CD4-positive, alpha-beta T cell (primary cell): ENCODE results near the gene PIR. TPM values are rescaled to one million over a fixed set of nuclear protein-coding genes. Genes with fewer than 3 reads are reported as not detected.
A peak's percentile ranks its signal among the peaks of the same experiment; 100 is the strongest.

ENCODE experiments used
- ATAC-seq: fragments of 200-7000 bp; cut with Tn5 transposase; one replicate; pipeline ENCODE4 v1.10.0; 2022; ENCODE audit warnings: mild to moderate bottlenecking; ENCODE audit not compliant: poor library complexity
- CTCF ChIA-PET: fragments of 350-600 bp; sonication (Branson Sonifier 250); formaldehyde crosslinking; loops from one replicate; lab custom pipeline; 2021; ENCODE audit warnings: antibody characterized with exemption, inconsistent platforms; lab: Charles Lee
- POLR2A ChIA-PET: fragments of 350-600 bp; sonication (Branson Sonifier 250); formaldehyde crosslinking; loops from one replicate; lab custom pipeline; 2021; ENCODE audit warnings: antibody characterized with exemption, inconsistent platforms; lab: Charles Lee
- DNase-seq, 14 experiments: peaks; one replicate each; pipeline ENCODE4 v3.0.0-alpha.2; 2013 to 2020; ENCODE audit warnings: mixed read lengths in 2 of 14
- H3K27ac ChIP-seq, 2 donors: one replicate each; pipeline versions ENCODE4 v1.5.1 to v1.7.0; 2013; ENCODE audit warnings: low read length in 2 of 2, low read depth in 1 of 2, mild to moderate bottlenecking in 1 of 2
- H3K27me3 ChIP-seq, 2 experiments: 1 replicate in 1 of 2; 2 replicates in 1 of 2; pipeline versions ENCODE4 v1.6.1 to v1.7.0; 2013; ENCODE audit warnings: low read length in 2 of 2, control low read depth in 1 of 2, mild to moderate bottlenecking in 1 of 2, moderate library complexity in 1 of 2; ENCODE audit not compliant: insufficient read depth in 2 of 2, control insufficient read depth in 1 of 2
- H3K36me3 ChIP-seq: one replicate; pipeline ENCODE4 v1.6.1; 2013; ENCODE audit warnings: low read length, control low read depth; ENCODE audit not compliant: insufficient read depth
- H3K4me1 ChIP-seq: one replicate; pipeline ENCODE4 v1.6.1; 2013; ENCODE audit warnings: low read length, control low read depth; ENCODE audit not compliant: insufficient read depth
- H3K4me3 ChIP-seq: one replicate; pipeline ENCODE4 v1.5.1; 2013; ENCODE audit warnings: mild to moderate bottlenecking, low read length, moderate library complexity
- H3K9me3 ChIP-seq, 2 experiments: 1 replicate in 1 of 2; 2 replicates in 1 of 2; pipeline versions ENCODE4 v1.6.1 to v1.7.0; 2013; ENCODE audit warnings: low read length in 2 of 2, mild to moderate bottlenecking in 2 of 2, control low read depth in 1 of 2, moderate library complexity in 1 of 2; ENCODE audit not compliant: control insufficient read depth in 1 of 2, insufficient read depth in 1 of 2
- H3K27ac Mint-ChIP-seq: one replicate; pipeline ENCODE4 v1.8.0; 2020; ENCODE audit warnings: mixed read lengths
- H3K27me3 Mint-ChIP-seq: one replicate; pipeline ENCODE4 v1.8.0; 2021; ENCODE audit warnings: mixed read lengths
- H3K36me3 Mint-ChIP-seq: one replicate; pipeline ENCODE4 v1.8.0; 2021; ENCODE audit warnings: low read depth, mixed read lengths
- H3K4me1 Mint-ChIP-seq: one replicate; pipeline ENCODE4 v1.8.0; 2021; ENCODE audit warnings: low read depth, mixed read lengths
- H3K4me3 Mint-ChIP-seq: one replicate; pipeline ENCODE4 v1.8.0; 2020; ENCODE audit warnings: mild to moderate bottlenecking, mixed read lengths
- H3K9me3 Mint-ChIP-seq: one replicate; pipeline ENCODE4 v1.8.0; 2020; ENCODE audit warnings: mixed read lengths
- intact Hi-C, 2 experiments: fragments of 100-400 bp; cut with DNase I in 1 of 2; cut with micrococcal nuclease in 1 of 2; formaldehyde crosslinking; loops; one replicate each; pipeline versions ENCODE4 v1.15.1 to v1.9.0; 2023 to 2025; cut with DNase I, micrococcal nuclease
- total RNA-seq, 174 experiments: library from RNA in 2 of 174; stranded (reverse) in 2 of 174; gene quantifications; one replicate each; pipeline ENCODE4 v1.2.3 and lab custom pipeline; 2021 to 2026
- TF ChIP-seq, protein P1 (sequence below): fragments of 200-600 bp; IDR thresholded peaks from one replicate; pipeline ENCODE4 v1.8.0; 2022; ENCODE audit warnings: antibody characterized with exemption, mild to moderate bottlenecking

Gene PIR
- total RNA-seq, 2 experiments from 2014 or later = not detected

DNA sequence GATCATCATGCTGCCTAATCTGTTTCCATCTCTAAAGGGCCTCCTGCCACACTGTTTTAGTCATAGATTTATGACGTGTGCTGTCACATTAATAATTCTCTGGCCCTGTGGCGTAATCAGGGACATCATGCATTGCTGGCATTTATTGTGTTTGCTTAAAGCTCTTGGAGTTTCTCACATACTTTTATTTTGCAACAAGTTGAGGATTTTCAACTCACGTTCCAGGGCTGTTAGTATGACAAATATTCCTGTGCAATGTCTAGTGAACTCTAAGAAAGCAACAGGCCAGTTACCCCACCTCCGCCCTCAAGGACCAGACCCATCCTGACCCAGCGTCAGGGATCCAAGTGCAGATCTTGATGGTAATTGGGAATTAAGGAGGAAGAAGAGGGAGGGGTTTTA is 150.1 kb downstream of the PIR start:
- H3K27ac Mint-ChIP-seq = no peak overlapping the region
- H3K36me3 ChIP-seq = no peaks in the 10 kb centered on the region
- peaks cover 0 to 8% of the 10 kb centered on the region in 2 experiments for H3K27me3 ChIP-seq
- peaks cover 29% of the 10 kb centered on the region for H3K27me3 Mint-ChIP-seq
- no peaks in the 10 kb centered on the region for H3K9me3 ChIP-seq
- ChIA-PET POLR2A (no interaction called here), CTCF (no interaction called here)
- no peak overlapping the region for H3K27ac ChIP-seq
- H3K4me3 Mint-ChIP-seq = no peak overlapping the region
- H3K4me3 ChIP-seq = no peak overlapping the region
- no peaks in the 10 kb centered on the region for H3K36me3 Mint-ChIP-seq
- no peak for DNase-seq
- no peak for ATAC-seq
- TF ChIP-seq, protein P1, sequence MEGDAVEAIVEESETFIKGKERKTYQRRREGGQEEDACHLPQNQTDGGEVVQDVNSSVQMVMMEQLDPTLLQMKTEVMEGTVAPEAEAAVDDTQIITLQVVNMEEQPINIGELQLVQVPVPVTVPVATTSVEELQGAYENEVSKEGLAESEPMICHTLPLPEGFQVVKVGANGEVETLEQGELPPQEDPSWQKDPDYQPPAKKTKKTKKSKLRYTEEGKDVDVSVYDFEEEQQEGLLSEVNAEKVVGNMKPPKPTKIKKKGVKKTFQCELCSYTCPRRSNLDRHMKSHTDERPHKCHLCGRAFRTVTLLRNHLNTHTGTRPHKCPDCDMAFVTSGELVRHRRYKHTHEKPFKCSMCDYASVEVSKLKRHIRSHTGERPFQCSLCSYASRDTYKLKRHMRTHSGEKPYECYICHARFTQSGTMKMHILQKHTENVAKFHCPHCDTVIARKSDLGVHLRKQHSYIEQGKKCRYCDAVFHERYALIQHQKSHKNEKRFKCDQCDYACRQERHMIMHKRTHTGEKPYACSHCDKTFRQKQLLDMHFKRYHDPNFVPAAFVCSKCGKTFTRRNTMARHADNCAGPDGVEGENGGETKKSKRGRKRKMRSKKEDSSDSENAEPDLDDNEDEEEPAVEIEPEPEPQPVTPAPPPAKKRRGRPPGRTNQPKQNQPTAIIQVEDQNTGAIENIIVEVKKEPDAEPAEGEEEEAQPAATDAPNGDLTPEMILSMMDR = no peak
- no peaks in the 10 kb centered on the region for H3K9me3 Mint-ChIP-seq
- no peaks in the 10 kb centered on the region for H3K4me1 Mint-ChIP-seq
- H3K4me1 ChIP-seq = no peaks in the 10 kb centered on the region
- intact Hi-C loops = loop anchor here in 1 of 2 experiments (10.0 kb wide), 1 partner anchor 1352 kb away; no protein-coding TSS in a partner anchor

DNA sequence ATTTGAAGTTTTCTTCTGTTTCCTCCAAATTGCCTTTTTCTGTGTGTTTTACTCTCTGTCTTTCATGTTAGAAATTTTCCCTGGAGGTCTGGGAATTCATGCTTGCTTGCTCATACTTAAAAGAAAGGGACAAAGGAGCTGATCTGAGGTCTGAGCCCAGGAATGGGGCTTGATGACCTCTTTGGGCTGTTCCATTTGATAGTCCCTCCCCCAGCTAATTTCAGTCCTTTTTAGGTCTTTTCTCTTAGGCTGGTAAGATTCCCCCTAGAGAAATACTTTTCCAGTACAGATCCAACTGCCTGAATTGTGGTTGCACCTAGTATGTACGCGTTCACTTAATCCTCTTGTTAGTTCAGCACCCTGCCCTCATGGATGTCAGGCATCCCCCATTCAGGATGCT is 152.3 kb downstream of the PIR start:
- H3K36me3 ChIP-seq = no peaks in the 10 kb centered on the region
- peaks cover 35% of the 10 kb centered on the region for H3K27me3 Mint-ChIP-seq
- no peak overlapping the region for H3K27ac Mint-ChIP-seq
- H3K4me3 ChIP-seq = no peak overlapping the region
- TF ChIP-seq, protein P1 = no peak
- DNase-seq = no peak
- peaks cover 7% of the 10 kb centered on the region for H3K4me1 Mint-ChIP-seq
- ChIA-PET CTCF (no interaction called here), POLR2A (no interaction called here)
- no peak overlapping the region for H3K27ac ChIP-seq
- no peaks in the 10 kb centered on the region for H3K9me3 Mint-ChIP-seq
- no peak for ATAC-seq
- H3K4me3 Mint-ChIP-seq = no peak overlapping the region
- no peaks in the 10 kb centered on the region for H3K4me1 ChIP-seq
- intact Hi-C loops = loop anchor here in 1 of 2 experiments (10.0 kb wide), 1 partner anchor 1354 kb away; no protein-coding TSS in a partner anchor
- peaks cover 0 to 15% of the 10 kb centered on the region in 2 experiments for H3K27me3 ChIP-seq
- peaks cover under 1% of the 10 kb centered on the region for H3K36me3 Mint-ChIP-seq
- H3K9me3 ChIP-seq = no peaks in the 10 kb centered on the region

DNA sequence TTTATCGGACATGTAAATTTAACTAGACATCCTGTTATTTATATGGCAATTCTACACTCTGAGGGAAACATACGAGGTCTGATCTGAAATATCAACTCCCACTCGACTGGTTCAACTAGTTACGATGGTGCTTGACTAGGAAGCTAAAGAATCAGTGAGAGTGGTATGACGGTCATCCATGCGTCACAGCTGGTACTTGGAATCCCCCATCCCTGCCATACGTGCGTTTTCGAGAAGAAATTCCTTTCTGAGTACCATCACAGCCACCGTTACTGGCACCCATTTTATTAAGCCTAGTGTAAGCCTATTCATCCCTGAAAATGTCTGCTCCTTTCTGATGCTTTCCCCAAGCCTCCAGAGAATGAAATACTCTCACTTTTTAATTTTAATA is 157.1 kb downstream of the PIR start:
- POLR2A ChIA-PET = interaction anchor here (0.6 to 1.2 kb wide), 3 partner anchors 33 to 1898 kb away, joined by 3 read pairs; no protein-coding TSS in a partner anchor
- H3K27me3 ChIP-seq = peaks cover 0 to 8% of the 10 kb centered on the region in 2 experiments
- Mint-ChIP-seq H3K27ac (peak overlapping the region; percentile 98), H3K4me3 (peak overlapping the region; percentile 98), H3K4me1 (peaks cover 26% of the 10 kb centered on the region), H3K36me3 (peaks cover 25% of the 10 kb centered on the region), H3K9me3 (no peaks in the 10 kb centered on the region), H3K27me3 (peaks cover 19% of the 10 kb centered on the region)
- H3K27ac ChIP-seq = peak overlapping the region; percentile 65 to 77
- H3K9me3 ChIP-seq = no peaks in the 10 kb centered on the region
- CTCF ChIA-PET = no interaction called here
- ATAC-seq (peak; percentile 52), DNase-seq (peak in 7 of 14 experiments; percentile 9 to 91 (median 58))
- H3K4me3 ChIP-seq = peak overlapping the region; percentile 96
- H3K36me3 ChIP-seq = peaks cover 14% of the 10 kb centered on the region
- peaks cover 13% of the 10 kb centered on the region for H3K4me1 ChIP-seq
- intact Hi-C loops = loop anchor here in 1 of 2 experiments (2.0 to 10.0 kb wide), 9 partner anchors 336 to 1681 kb away; partner anchors contain the start of genes AP1S2, FANCB, MOSPD2 and OFD1
- TF ChIP-seq, protein P1 = no peak
